Activated CD8-positive, alpha-beta T cell treated with anti-CD3 and anti-CD28 coated beads for 36 hours (primary cell): ENCODE data around the gene CFI. TPM values are rescaled to one million over a fixed set of nuclear protein-coding genes. Genes with fewer than 3 reads are reported as not detected.

Experiments used
- ATAC-seq: fragments of 200-7000 bp; cut with Tn5 transposase; one replicate; pipeline ENCODE4 v1.10.0; 2021; ENCODE audit warnings: mild to moderate bottlenecking, moderate library complexity
- CTCF ChIA-PET: fragments of 350-600 bp; sonication (Branson Sonifier 250); formaldehyde crosslinking; loops from one replicate; lab custom pipeline; 2021; ENCODE audit warnings: antibody characterized with exemption; lab: Charles Lee
- POLR2A ChIA-PET: fragments of 350-600 bp; sonication (Branson Sonifier 250); formaldehyde crosslinking; loops from one replicate; lab custom pipeline; 2021; ENCODE audit warnings: antibody characterized with exemption; lab: Charles Lee
- DNase-seq: peaks from one replicate; pipeline ENCODE4 v3.0.0-alpha.2; 2020
- H3K27ac Mint-ChIP-seq: one replicate; pipeline ENCODE4 v1.8.0; 2021; ENCODE audit warnings: mild to moderate bottlenecking, mixed read lengths
- H3K27me3 Mint-ChIP-seq: one replicate; pipeline ENCODE4 v1.8.0; 2021; ENCODE audit warnings: mixed read lengths
- H3K36me3 Mint-ChIP-seq: one replicate; pipeline ENCODE4 v1.8.0; 2021; ENCODE audit warnings: low read depth, mixed read lengths
- H3K4me1 Mint-ChIP-seq: one replicate; pipeline ENCODE4 v1.8.0; 2021; ENCODE audit warnings: low read depth, mixed read lengths
- H3K4me3 Mint-ChIP-seq: one replicate; pipeline ENCODE4 v1.8.0; 2021; ENCODE audit warnings: mild to moderate bottlenecking, moderate library complexity, mixed read lengths
- H3K9me3 Mint-ChIP-seq: one replicate; pipeline ENCODE4 v1.8.0; 2021; ENCODE audit warnings: mixed read lengths
- CTCF ChIP-seq: fragments of 200-600 bp; IDR thresholded peaks from one replicate; pipeline ENCODE4 v1.8.0; 2022; ENCODE audit warnings: antibody characterized with exemption, mild to moderate bottlenecking
- intact Hi-C: fragments of 100-400 bp; cut with micrococcal nuclease; formaldehyde crosslinking; loops from one replicate; pipeline ENCODE4 v1.10.0; 2022
- total RNA-seq, 2 experiments: library from RNA; stranded (reverse); gene quantifications; one replicate each; pipeline ENCODE4 v1.2.3, GENCODE V29; 2021

Gene CFI
- total RNA-seq, 2 experiments from 2014 or later: not detected

GRCh38 chr4:109820563-109820962, 18.8 kb upstream of the CFI start:
- Mint-ChIP-seq H3K9me3 (no peaks in the 10 kb centered on the region), H3K27me3 (no peaks in the 10 kb centered on the region), H3K4me3 (no peak overlapping the region), H3K27ac (peak overlapping the region; percentile 64), H3K4me1 (peaks cover 58% of the 10 kb centered on the region), H3K36me3 (peaks cover 69% of the 10 kb centered on the region)
- DNase-seq (no peak), ATAC-seq (no peak)
- POLR2A ChIA-PET: interaction anchor here (0.6 kb wide), 1 partner anchor 227 kb away, joined by 4 read pairs; no protein-coding TSS in a partner anchor
- CTCF ChIA-PET: interaction anchor here (1.0 to 1.9 kb wide), 3 partner anchors 117 to 387 kb away, joined by 3 to 12 read pairs (median 5); partner anchors contain the start of genes CASP6 and SEC24B
- intact Hi-C loops: no loop called here
- TF ChIP-seq CTCF: no peak

GRCh38 chr4:109818268-109818667, 16.5 kb upstream of the CFI start:
- DNase-seq: no peak
- H3K27me3 Mint-ChIP-seq: no peaks in the 10 kb centered on the region
- ChIA-PET CTCF (interaction anchor here (2.5 kb wide), 1 partner anchor 8 kb away, joined by 17 read pairs; the partner anchor contains the start of gene RRH), POLR2A (no interaction called here)
- intact Hi-C loops: loop anchor here (5.0 kb wide), 1 partner anchor 396 kb away; no protein-coding TSS in a partner anchor
- peaks cover 62% of the 10 kb centered on the region for H3K4me1 Mint-ChIP-seq
- H3K9me3 Mint-ChIP-seq: no peaks in the 10 kb centered on the region
- peaks cover 62% of the 10 kb centered on the region for H3K36me3 Mint-ChIP-seq
- no peak for TF ChIP-seq CTCF
- no peak for ATAC-seq
- no peak overlapping the region for H3K4me3 Mint-ChIP-seq
- H3K27ac Mint-ChIP-seq: peak overlapping the region; percentile 51

- POLR2A ChIA-PET: interaction anchor here (1.2 kb wide), 1 partner anchor 86 kb away, joined by 3 read pairs; no protein-coding TSS in a partner anchor
- CTCF ChIA-PET: interaction anchor here (1.8 to 2.5 kb wide), 3 partner anchors 10 to 384 kb away, joined by 8 to 17 read pairs (median 14); partner anchors contain the start of genes CASP6, RRH and SEC24B
- Mint-ChIP-seq H3K36me3 (peaks cover 54% of the 10 kb centered on the region), H3K4me1 (peaks cover 57% of the 10 kb centered on the region), H3K27ac (peak overlapping the region; percentile 98), H3K4me3 (peak overlapping the region; percentile 95), H3K27me3 (no peaks in the 10 kb centered on the region), H3K9me3 (no peaks in the 10 kb centered on the region)
- no peak for DNase-seq
- ATAC-seq: no peak
- intact Hi-C loops: loop anchor here (5.0 kb wide), 1 partner anchor 395 kb away; no protein-coding TSS in a partner anchor
- no peak for TF ChIP-seq CTCF
Measured at GRCh38 chr4:109816894-109817293, 15.1 kb upstream of the CFI start.

GRCh38 chr4:109816082-109816442, 14.3 kb upstream of the CFI start:
- Mint-ChIP-seq H3K4me1 (peaks cover 50% of the 10 kb centered on the region), H3K4me3 (peak overlapping the region; percentile 95), H3K9me3 (no peaks in the 10 kb centered on the region), H3K27ac (peak overlapping the region; percentile 98), H3K36me3 (peaks cover 48% of the 10 kb centered on the region), H3K27me3 (no peaks in the 10 kb centered on the region)
- peak; percentile 67 for DNase-seq
- ChIA-PET POLR2A (interaction anchor here (0.6 to 1.2 kb wide), 2 partner anchors 85 to 105 kb away, joined by 3 read pairs; no protein-coding TSS in a partner anchor), CTCF (interaction anchor here (1.1 to 2.5 kb wide), 5 partner anchors 9 to 383 kb away, joined by 3 to 17 read pairs (median 8); partner anchors contain the start of genes CASP6, RRH and SEC24B)
- intact Hi-C loops: loop anchor here (5.0 kb wide), 1 partner anchor 394 kb away; no protein-coding TSS in a partner anchor
- TF ChIP-seq CTCF: no peak
- ATAC-seq: peak; percentile 2
